HTERT RPE-1 (cell line): Measurements from ENCODE around the gene LONP1.

ENCODE experiments used
- in situ Hi-C: fragments of 300-500 bp; cut with MboI; formaldehyde crosslinking; loops from 4 replicates; pipeline ENCODE4 v1.14.3; 2020; ENCODE audit warnings: low sequenced_read_pairs

Gene LONP1

GRCh38 chr19:5680437-5681368, 39.2 kb downstream of the LONP1 start, which contains the start of the genes HSD11B1L and MICOS13:
TSS of gene HSD11B1L (plus strand) at chr19:5681027. CDS start at chr19:5684833, 3,806 bp downstream.
TSS of gene MICOS13 (minus strand) at chr19:5680516. CDS start at chr19:5680486, 30 bp downstream.
- in situ Hi-C loops = no loop called here

GRCh38 chr19:5680084-5680436, 39.9 kb downstream of the LONP1 start:
- in situ Hi-C loops = no loop called here

GRCh38 chr19:5679289-5680083, 40.5 kb downstream of the LONP1 start:
- in situ Hi-C loops = no loop called here

GRCh38 chr19:5678071-5678718, 41.8 kb downstream of the LONP1 start:
- in situ Hi-C loops = no loop called here

GRCh38 chr19:5677580-5677979, 42.4 kb downstream of the LONP1 start:
- in situ Hi-C loops = no loop called here

- in situ Hi-C loops = no loop called here
Measured at GRCh38 chr19:5677136-5677535, 42.8 kb downstream of the LONP1 start.

GRCh38 chr19:5676772-5677105, 43.2 kb downstream of the LONP1 start:
- in situ Hi-C loops = no loop called here

GRCh38 chr19:5676105-5676771, 43.7 kb downstream of the LONP1 start:
- in situ Hi-C loops = no loop called here

- in situ Hi-C loops = no loop called here
Measured at GRCh38 chr19:5674714-5675113, 45.2 kb downstream of the LONP1 start.

GRCh38 chr19:5673752-5674151, 46.2 kb downstream of the LONP1 start:
- in situ Hi-C loops = no loop called here

- in situ Hi-C loops = no loop called here
Measured at GRCh38 chr19:5672708-5673459, 47.1 kb downstream of the LONP1 start.

GRCh38 chr19:5671600-5671999, 48.3 kb downstream of the LONP1 start:
- in situ Hi-C loops = no loop called here

- in situ Hi-C loops = no loop called here
Measured at GRCh38 chr19:5669212-5669611, 50.7 kb downstream of the LONP1 start.

- in situ Hi-C loops = no loop called here
Measured at GRCh38 chr19:5667751-5668271, 52.1 kb downstream of the LONP1 start.

- in situ Hi-C loops = no loop called here
Measured at GRCh38 chr19:5666921-5667610, 52.9 kb downstream of the LONP1 start.

GRCh38 chr19:5665781-5666513, 54.0 kb downstream of the LONP1 start:
- in situ Hi-C loops = no loop called here

GRCh38 chr19:5664515-5664914, 55.4 kb downstream of the LONP1 start:
- in situ Hi-C loops = no loop called here

- in situ Hi-C loops = no loop called here
Measured at GRCh38 chr19:5663904-5664303, 56.0 kb downstream of the LONP1 start.

- in situ Hi-C loops = no loop called here
Measured at GRCh38 chr19:5661483-5661882, 58.5 kb downstream of the LONP1 start.
